OCI-LY3 (cell line): ENCODE measurements around the gene NR4A2.

Experiments used
- H2AFZ ChIP-seq: fragments of 200-600, 300-600 bp; shearing (Covaris generic); 2 replicates; pipeline ENCODE4 v1.6.0; 2014; ENCODE audit warnings: antibody characterized with exemption, low read depth, low read length
- H3K27ac ChIP-seq: fragments of 200-600, 300-600 bp; sonication (generic); 2 replicates; pipeline ENCODE4 v1.5.1; 2014; ENCODE audit warnings: mild to moderate bottlenecking, low read length, moderate library complexity, mixed read lengths
- H3K27me3 ChIP-seq: fragments of 200-600, 300-600 bp; sonication (generic); 2 replicates; pipeline ENCODE4 v1.6.1; 2014; ENCODE audit warnings: low read depth, low read length, mixed read lengths
- H3K36me3 ChIP-seq: fragments of 200-600, 300-600 bp; sonication (generic); replicated peaks from 2 replicates; pipeline ENCODE3; 2014; ENCODE audit warnings: low read depth, low read length, mixed read lengths
- H3K4me1 ChIP-seq: fragments of 300-600, 200-600 bp; sonication (generic); 2 replicates; pipeline ENCODE4 v1.6.1; 2014; ENCODE audit warnings: low read length, mixed read lengths
- H3K4me2 ChIP-seq: fragments of 200-600, 300-600 bp; sonication (generic); 2 replicates; pipeline ENCODE4 v1.6.1; 2014; ENCODE audit warnings: low read length, mixed read lengths
- H3K4me3 ChIP-seq: fragments of 300-600, 200-600 bp; sonication (generic); 2 replicates; pipeline ENCODE4 v1.5.1; 2014; ENCODE audit warnings: antibody characterized with exemption, mild to moderate bottlenecking, low read length, moderate library complexity
- H3K79me2 ChIP-seq: fragments of 300-600, 200-600 bp; shearing (Covaris generic); 2 replicates; pipeline ENCODE4 v1.6.1; 2014; ENCODE audit warnings: mild to moderate bottlenecking, low read length, mixed read lengths
- H3K9ac ChIP-seq: fragments of 300-600, 200-600 bp; shearing (Covaris generic); 2 replicates; pipeline ENCODE4 v1.6.0; 2014; ENCODE audit warnings: mild to moderate bottlenecking, low read length, moderate library complexity
- H3K9me3 ChIP-seq: fragments of 200-600, 300-600 bp; shearing (Covaris generic); 2 replicates; pipeline ENCODE4 v1.6.1; 2014; ENCODE audit warnings: low read length, mixed read lengths; ENCODE audit not compliant: insufficient read depth
- H4K20me1 ChIP-seq: fragments of 200-600, 300-600 bp; sonication (generic); 2 replicates; pipeline ENCODE4 v1.6.1; 2016; ENCODE audit warnings: low read length, mixed read lengths; ENCODE audit not compliant: insufficient read depth
- EZH2phosphoT487 ChIP-seq: fragments of 200-600 bp; shearing (Covaris generic); IDR thresholded peaks from 2 replicates; pipeline ENCODE4 v1.6.1; 2018; ENCODE audit warnings: antibody characterized with exemption, mixed run types, low read depth
- TF ChIP-seq, protein P1 (sequence below): fragments of 200-600, 300-600 bp; sonication (generic); IDR thresholded peaks from 2 replicates; pipeline ENCODE4 v1.5.1; 2014; ENCODE audit warnings: antibody characterized with exemption, low read length, low read depth

NR4A2 gene

GRCh38 chr2:156329927-156330726, 2.4 kb downstream of the NR4A2 start:
- no peak overlapping the region for H3K4me3 ChIP-seq
- peaks cover 8% of the 10 kb centered on the region; the same call in 1 of the 2 replicates for H3K4me1 ChIP-seq
- H3K9me3 ChIP-seq, result no peaks in the 10 kb centered on the region
- H3K4me2 ChIP-seq, result no peak overlapping the region
- no peaks in the 10 kb centered on the region for H4K20me1 ChIP-seq
- peaks cover 11% of the 10 kb centered on the region for H3K27me3 ChIP-seq
- no peak for TF ChIP-seq EZH2phosphoT487
- TF ChIP-seq, protein P1, sequence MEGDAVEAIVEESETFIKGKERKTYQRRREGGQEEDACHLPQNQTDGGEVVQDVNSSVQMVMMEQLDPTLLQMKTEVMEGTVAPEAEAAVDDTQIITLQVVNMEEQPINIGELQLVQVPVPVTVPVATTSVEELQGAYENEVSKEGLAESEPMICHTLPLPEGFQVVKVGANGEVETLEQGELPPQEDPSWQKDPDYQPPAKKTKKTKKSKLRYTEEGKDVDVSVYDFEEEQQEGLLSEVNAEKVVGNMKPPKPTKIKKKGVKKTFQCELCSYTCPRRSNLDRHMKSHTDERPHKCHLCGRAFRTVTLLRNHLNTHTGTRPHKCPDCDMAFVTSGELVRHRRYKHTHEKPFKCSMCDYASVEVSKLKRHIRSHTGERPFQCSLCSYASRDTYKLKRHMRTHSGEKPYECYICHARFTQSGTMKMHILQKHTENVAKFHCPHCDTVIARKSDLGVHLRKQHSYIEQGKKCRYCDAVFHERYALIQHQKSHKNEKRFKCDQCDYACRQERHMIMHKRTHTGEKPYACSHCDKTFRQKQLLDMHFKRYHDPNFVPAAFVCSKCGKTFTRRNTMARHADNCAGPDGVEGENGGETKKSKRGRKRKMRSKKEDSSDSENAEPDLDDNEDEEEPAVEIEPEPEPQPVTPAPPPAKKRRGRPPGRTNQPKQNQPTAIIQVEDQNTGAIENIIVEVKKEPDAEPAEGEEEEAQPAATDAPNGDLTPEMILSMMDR, result no peak
- no peak overlapping the region for H3K9ac ChIP-seq
- no peaks in the 10 kb centered on the region for H3K36me3 ChIP-seq
- H3K27ac ChIP-seq, result no peak overlapping the region
- H3K79me2 ChIP-seq, result no peaks in the 10 kb centered on the region
- H2AFZ ChIP-seq, result no peak overlapping the region

- H2AFZ ChIP-seq, result no peak overlapping the region
- H3K27me3 ChIP-seq, result peaks cover 11% of the 10 kb centered on the region
- H3K79me2 ChIP-seq, result no peaks in the 10 kb centered on the region
- no peak overlapping the region for H3K27ac ChIP-seq
- H3K9ac ChIP-seq, result no peak overlapping the region
- H3K4me1 ChIP-seq, result peaks cover 5% of the 10 kb centered on the region; the same call in 1 of the 2 replicates
- no peak overlapping the region for H3K4me2 ChIP-seq
- H3K9me3 ChIP-seq, result no peaks in the 10 kb centered on the region
- H3K36me3 ChIP-seq, result no peaks in the 10 kb centered on the region
- H3K4me3 ChIP-seq, result no peak overlapping the region
- TF ChIP-seq, protein P1, result no peak
- no peak for TF ChIP-seq EZH2phosphoT487
- no peaks in the 10 kb centered on the region for H4K20me1 ChIP-seq
Observed at GRCh38 chr2:156329031-156329926, 3.2 kb downstream of the NR4A2 start.

GRCh38 chr2:156327835-156328695, 4.5 kb downstream of the NR4A2 start:
- H3K36me3 ChIP-seq, result no peaks in the 10 kb centered on the region
- H3K9me3 ChIP-seq, result no peaks in the 10 kb centered on the region
- peaks cover 11% of the 10 kb centered on the region for H3K27me3 ChIP-seq
- H3K9ac ChIP-seq, result no peak overlapping the region
- H3K4me1 ChIP-seq, result peaks cover 5% of the 10 kb centered on the region; the same call in 1 of the 2 replicates
- TF ChIP-seq, protein P1, result no peak
- TF ChIP-seq EZH2phosphoT487, result no peak
- no peak overlapping the region for H3K4me2 ChIP-seq
- H3K4me3 ChIP-seq, result no peak overlapping the region
- no peak overlapping the region for H3K27ac ChIP-seq
- H3K79me2 ChIP-seq, result no peaks in the 10 kb centered on the region
- H2AFZ ChIP-seq, result no peak overlapping the region
- no peaks in the 10 kb centered on the region for H4K20me1 ChIP-seq
